Activated CD8-positive, alpha-beta T cell treated with anti-CD3 and anti-CD28 coated beads, Interleukin-2, amount 10 ng/mL, durations not matched to agents 7 days and 5 days (primary cell): ENCODE data around the gene ECHDC1. TPM values are rescaled to one million over a fixed set of nuclear protein-coding genes. Genes with fewer than 3 reads are reported as not detected.
"Not testable (repeated sequence)": the region's sequence is repeated elsewhere in the genome, so short reads cannot be mapped to it uniquely, and the experiment has no call there.

Source experiments
- ATAC-seq: fragments of 150-1000 bp; cut with Tn5 transposase; one replicate; pipeline ENCODE4 v1.10.0; 2021; ENCODE audit warnings: moderate library complexity
- CTCF ChIA-PET: fragments of 350-600 bp; sonication (Branson Sonifier 250); formaldehyde crosslinking; loops from one replicate; lab custom pipeline; 2021; ENCODE audit warnings: antibody characterized with exemption; lab: Charles Lee
- POLR2A ChIA-PET: fragments of 350-600 bp; sonication (Branson Sonifier 250); formaldehyde crosslinking; loops from one replicate; lab custom pipeline; 2021; ENCODE audit warnings: antibody characterized with exemption; lab: Charles Lee
- DNase-seq: peaks from one replicate; pipeline ENCODE4 v3.0.0-alpha.2; 2020
- H3K27ac Mint-ChIP-seq: one replicate; pipeline ENCODE4 v1.8.0; 2021; ENCODE audit warnings: mild to moderate bottlenecking, mixed read lengths
- H3K27me3 Mint-ChIP-seq: one replicate; pipeline ENCODE4 v1.8.0; 2021; ENCODE audit warnings: low read depth, mixed read lengths
- H3K36me3 Mint-ChIP-seq: one replicate; pipeline ENCODE4 v1.8.0; 2021; ENCODE audit warnings: low read depth, mixed read lengths
- H3K4me1 Mint-ChIP-seq: one replicate; pipeline ENCODE4 v1.8.0; 2021; ENCODE audit warnings: low read depth, mixed read lengths
- H3K4me3 Mint-ChIP-seq: one replicate; pipeline ENCODE4 v1.8.0; 2021; ENCODE audit warnings: mild to moderate bottlenecking, mixed read lengths
- H3K9me3 Mint-ChIP-seq: one replicate; pipeline ENCODE4 v1.8.0; 2022; ENCODE audit warnings: mixed read lengths; ENCODE audit not compliant: insufficient read depth
- total RNA-seq, 2 experiments: library from RNA; stranded (reverse); gene quantifications; one replicate each; pipeline ENCODE4 v1.2.3, GENCODE V29; 2021

Gene ECHDC1
- total RNA-seq, 2 experiments from 2014 or later, result 44.0 to 47.1 TPM

DNA sequence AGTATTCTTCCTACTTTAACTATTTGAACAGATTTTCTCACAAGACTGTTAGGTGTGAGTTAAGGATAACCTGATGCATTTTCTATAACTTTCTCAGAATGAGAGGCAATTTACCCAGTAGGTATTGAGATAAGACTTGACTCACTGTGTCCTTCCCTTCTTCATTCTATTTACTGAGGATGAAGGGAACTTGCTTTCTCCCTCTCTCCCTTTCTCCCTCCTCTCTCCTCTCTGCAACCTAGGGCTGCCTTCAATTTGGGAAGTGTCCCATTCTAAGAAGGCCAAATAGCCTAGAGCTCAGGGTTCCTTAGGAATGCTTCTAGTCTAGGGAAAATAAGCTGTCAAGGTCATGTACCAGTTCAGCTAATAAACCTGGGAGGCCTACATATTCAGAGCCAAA lies 3.2 kb downstream of the ECHDC1 start:
- ChIA-PET POLR2A (no interaction called here), CTCF (interaction anchor here (2.9 kb wide), 1 partner anchor 73 kb away, joined by 12 read pairs; the partner anchor contains the start of gene RNF146)
- no peak overlapping the region for H3K4me3 Mint-ChIP-seq
- H3K9me3 Mint-ChIP-seq, result no peaks in the 10 kb centered on the region
- no peak overlapping the region for H3K27ac Mint-ChIP-seq
- no peak for ATAC-seq
- DNase-seq, result no peak
- H3K36me3 Mint-ChIP-seq, result peaks cover 3% of the 10 kb centered on the region
- H3K4me1 Mint-ChIP-seq, result no peaks in the 10 kb centered on the region
- H3K27me3 Mint-ChIP-seq, result no peaks in the 10 kb centered on the region

DNA sequence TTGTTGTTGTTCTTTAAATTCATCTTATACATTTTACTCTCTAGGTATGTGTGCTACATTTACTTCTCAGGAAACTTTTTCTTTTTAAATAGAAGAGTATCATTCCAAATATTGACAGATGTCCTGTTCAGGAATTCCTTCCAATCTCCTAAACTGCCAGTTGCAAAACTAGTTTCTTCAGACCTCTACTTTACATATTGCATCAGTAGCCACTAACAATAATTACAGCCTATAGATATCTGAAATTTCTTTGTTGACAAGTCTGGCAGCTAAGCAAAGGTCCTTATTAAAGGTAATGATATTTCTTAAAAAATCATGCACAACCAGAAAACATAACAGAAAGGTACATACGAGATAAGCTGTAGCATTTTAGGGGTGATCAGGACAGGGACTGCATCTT lies 4.5 kb downstream of the ECHDC1 start:
- Mint-ChIP-seq H3K36me3 (peaks cover 3% of the 10 kb centered on the region), H3K4me1 (no peaks in the 10 kb centered on the region)
- CTCF ChIA-PET, result interaction anchor here (1.1 to 1.8 kb wide), 2 partner anchors 72 to 178 kb away, joined by 4 to 5 read pairs; partner anchors contain the start of gene RNF146

GRCh38 chr6:127332383-127332961 lies 10.9 kb downstream of the ECHDC1 start:
- H3K27me3 Mint-ChIP-seq, result no peaks in the 10 kb centered on the region
- CTCF ChIA-PET, result interaction anchor here (0.7 to 2.3 kb wide), 3 partner anchors 9 to 184 kb away, joined by 3 to 11 read pairs (median 7); partner anchors contain the start of gene ECHDC1
- DNase-seq, result no peak

More for the DNA sequence above, 4.5 kb downstream of the ECHDC1 start:
- Mint-ChIP-seq H3K27me3 (no peaks in the 10 kb centered on the region), H3K4me3 (no peak overlapping the region), H3K9me3 (no peaks in the 10 kb centered on the region), H3K27ac (no peak overlapping the region)
- POLR2A ChIA-PET, result no interaction called here
- DNase-seq, result no peak
- no peak for ATAC-seq

DNA sequence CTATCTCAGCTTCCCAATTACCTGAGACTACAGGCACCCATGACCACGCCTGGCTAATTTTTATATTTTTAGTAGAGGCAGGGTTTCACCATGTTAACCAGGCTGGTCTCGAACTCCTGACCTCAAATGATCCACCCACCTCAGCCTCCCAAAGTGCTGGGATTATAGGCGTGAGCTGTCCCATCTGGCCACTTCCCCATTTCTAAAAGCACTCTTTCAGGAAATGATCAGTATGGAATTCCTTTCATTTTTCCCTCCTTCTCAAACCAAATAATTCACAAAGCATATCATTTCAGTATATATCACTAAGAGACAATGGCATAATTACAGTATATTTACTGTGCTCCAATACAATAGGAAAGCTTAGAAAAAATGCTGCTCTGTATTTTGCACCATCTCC lies 12.2 kb downstream of the ECHDC1 start:
- H3K27me3 Mint-ChIP-seq, H3K4me1 Mint-ChIP-seq, POLR2A ChIA-PET, H3K27ac Mint-ChIP-seq, DNase-seq, H3K9me3 Mint-ChIP-seq, H3K4me3 Mint-ChIP-seq, ATAC-seq: not testable (repeated sequence)
- CTCF ChIA-PET, result interaction anchor here (0.6 to 1.3 kb wide), 2 partner anchors 16 to 29 kb away, joined by 3 to 4 read pairs; no protein-coding TSS in a partner anchor
- peaks cover 12% of the 10 kb centered on the region for H3K36me3 Mint-ChIP-seq

More at GRCh38 chr6:127332383-127332961, 10.9 kb downstream of the ECHDC1 start:
- Mint-ChIP-seq H3K4me3 (no peak overlapping the region), H3K36me3 (peaks cover 8% of the 10 kb centered on the region), H3K9me3 (no peaks in the 10 kb centered on the region), H3K27ac (no peak overlapping the region), H3K4me1 (peaks cover 4% of the 10 kb centered on the region)
- POLR2A ChIA-PET, result interaction anchor here (0.8 kb wide), 1 partner anchor 11 kb away, joined by 3 read pairs; the partner anchor contains the start of gene ECHDC1
- no peak for ATAC-seq

DNA sequence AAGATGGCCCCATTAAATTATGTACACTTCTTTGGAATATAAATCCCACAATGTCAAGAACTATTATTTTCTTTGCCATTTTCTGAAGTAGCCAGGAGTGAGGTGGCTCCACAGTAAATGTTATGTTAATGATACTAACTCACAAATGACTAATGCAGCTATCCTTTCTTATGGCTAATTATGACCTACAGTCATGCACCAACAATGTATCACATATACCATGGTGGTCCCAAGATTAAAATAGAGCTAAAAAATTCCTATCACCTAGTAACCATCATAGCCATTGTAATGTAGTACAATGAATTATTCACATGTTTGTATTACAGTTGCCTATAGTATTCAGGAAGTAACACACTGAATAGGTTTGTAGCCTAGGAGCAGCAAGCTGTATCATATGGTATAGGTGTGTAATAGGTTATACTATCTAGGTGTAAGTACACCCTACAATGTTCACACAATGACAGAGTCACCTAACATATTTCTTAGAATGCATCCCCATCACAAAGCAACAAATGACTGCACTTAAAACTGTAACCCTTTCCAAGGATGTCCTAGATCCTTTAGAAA lies 15.3 kb downstream of the ECHDC1 start:
- no peak for ATAC-seq
- peaks cover 4% of the 10 kb centered on the region for H3K4me1 Mint-ChIP-seq
- no peaks in the 10 kb centered on the region for H3K9me3 Mint-ChIP-seq
- H3K27me3 Mint-ChIP-seq, result no peaks in the 10 kb centered on the region
- CTCF ChIA-PET, result no interaction called here
- POLR2A ChIA-PET, result no interaction called here
- DNase-seq, result no peak
- no peak overlapping the region for H3K27ac Mint-ChIP-seq
- H3K36me3 Mint-ChIP-seq, result peaks cover 27% of the 10 kb centered on the region
- no peak overlapping the region for H3K4me3 Mint-ChIP-seq

GRCh38 chr6:127319686-127320085 lies 23.7 kb downstream of the ECHDC1 start:
- Mint-ChIP-seq H3K27ac (no peak overlapping the region), H3K4me1 (peaks cover 2% of the 10 kb centered on the region), H3K36me3 (peaks cover 26% of the 10 kb centered on the region), H3K9me3 (no peaks in the 10 kb centered on the region), H3K27me3 (no peaks in the 10 kb centered on the region), H3K4me3 (no peak overlapping the region)
- CTCF ChIA-PET, result interaction anchor here (1.1 kb wide), 1 partner anchor 146 kb away, joined by 3 read pairs; no protein-coding TSS in a partner anchor
- DNase-seq, result no peak
- no peak for ATAC-seq
- POLR2A ChIA-PET, result interaction anchor here (0.5 kb wide), 1 partner anchor 20 kb away, joined by 3 read pairs; no protein-coding TSS in a partner anchor

DNA sequence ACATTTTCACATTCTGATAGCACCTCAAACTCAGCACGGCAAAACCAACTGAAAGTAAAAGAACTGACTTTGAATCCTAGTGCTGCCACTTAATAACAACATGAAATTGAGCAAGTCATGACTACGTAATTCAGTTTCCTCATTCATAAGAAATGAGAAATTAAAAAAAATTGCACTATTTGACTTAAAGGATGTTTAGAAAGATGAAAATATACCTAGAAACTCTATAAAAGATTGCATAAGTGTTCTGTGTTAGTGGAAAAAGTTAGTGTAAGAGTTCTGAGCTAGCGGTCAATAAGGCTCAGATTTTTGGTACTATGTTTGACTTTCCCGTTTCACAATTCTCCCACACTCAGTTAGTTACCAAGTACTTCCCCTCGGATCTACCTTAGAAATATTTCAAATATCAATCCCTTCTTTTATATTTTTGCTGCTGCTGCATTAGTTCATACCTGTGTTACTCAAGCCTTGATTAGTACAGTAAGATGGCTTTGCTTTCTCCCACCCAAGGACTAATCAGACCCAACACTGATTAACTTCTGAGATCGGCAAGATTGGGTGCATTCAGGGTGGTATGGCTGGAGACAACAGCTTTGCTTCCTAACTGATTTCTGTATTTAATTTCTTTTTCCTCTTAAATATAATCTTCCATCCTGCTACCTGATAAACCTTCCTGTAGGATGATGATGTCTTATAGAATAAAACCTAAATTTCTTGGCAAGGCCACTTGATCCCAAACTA lies 25.9 kb downstream of the ECHDC1 start:
- H3K27me3 Mint-ChIP-seq, result no peaks in the 10 kb centered on the region

GRCh38 chr6:127305741-127306140 lies 37.7 kb downstream of the ECHDC1 start:
- Mint-ChIP-seq H3K27me3 (no peaks in the 10 kb centered on the region), H3K4me3 (no peak overlapping the region), H3K4me1 (peaks cover 5% of the 10 kb centered on the region), H3K9me3 (peaks cover 14% of the 10 kb centered on the region), H3K36me3 (peaks cover 42% of the 10 kb centered on the region), H3K27ac (no peak overlapping the region)
- POLR2A ChIA-PET, result no interaction called here
- DNase-seq (no peak), ATAC-seq (no peak)
- CTCF ChIA-PET, result interaction anchor here (1.9 to 2.8 kb wide), 2 partner anchors 115 to 155 kb away, joined by 4 to 11 read pairs; no protein-coding TSS in a partner anchor

More for the DNA sequence above, 25.9 kb downstream of the ECHDC1 start:
- H3K4me3 Mint-ChIP-seq, result no peak overlapping the region
- H3K36me3 Mint-ChIP-seq, result peaks cover 25% of the 10 kb centered on the region
- ChIA-PET POLR2A (no interaction called here), CTCF (interaction anchor here (1.9 kb wide), 1 partner anchor 14 kb away, joined by 5 read pairs; no protein-coding TSS in a partner anchor)
- peaks cover 2% of the 10 kb centered on the region for H3K4me1 Mint-ChIP-seq
- DNase-seq (no peak), ATAC-seq (no peak)
- H3K9me3 Mint-ChIP-seq, result no peaks in the 10 kb centered on the region
- no peak overlapping the region for H3K27ac Mint-ChIP-seq

DNA sequence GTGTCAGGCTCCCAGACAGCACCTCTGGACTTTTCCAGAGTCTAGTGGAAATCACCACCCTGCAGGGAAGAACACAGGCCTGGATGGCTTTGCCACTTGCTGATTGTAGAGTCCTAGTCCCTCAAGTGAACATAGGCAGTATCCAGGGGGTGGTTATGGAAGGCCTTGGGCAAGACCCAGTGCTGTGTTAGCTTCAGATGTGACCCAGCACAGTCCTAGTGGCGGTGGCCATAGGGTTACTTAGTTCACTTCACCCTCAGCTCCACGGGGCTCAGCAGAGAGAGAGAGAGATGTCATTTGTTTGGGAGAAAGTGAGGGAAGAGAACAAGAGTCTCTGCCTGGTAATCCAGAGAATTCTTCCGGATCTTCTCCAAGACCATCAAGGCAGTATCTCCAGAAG lies 39.5 kb downstream of the ECHDC1 start:
- DNase-seq (no peak), ATAC-seq (no peak)
- Mint-ChIP-seq H3K9me3 (peaks cover 14% of the 10 kb centered on the region), H3K27ac (no peak overlapping the region), H3K4me1 (peaks cover 5% of the 10 kb centered on the region), H3K27me3 (no peaks in the 10 kb centered on the region), H3K4me3 (no peak overlapping the region), H3K36me3 (peaks cover 26% of the 10 kb centered on the region)
- POLR2A ChIA-PET, result interaction anchor here (0.7 kb wide), 1 partner anchor 1024 kb away, joined by 3 read pairs; no protein-coding TSS in a partner anchor
- CTCF ChIA-PET, result interaction anchor here (0.7 to 2.8 kb wide), 13 partner anchors 10 to 245 kb away, joined by 3 to 15 read pairs (median 4); partner anchors contain the start of gene RNF146

- H3K27ac Mint-ChIP-seq, result no peak overlapping the region
- no peak for ATAC-seq
These were observed 40.4 kb downstream of the ECHDC1 start for GRCh38 chr6:127302728-127303660.

More at GRCh38 chr6:127302728-127303660, 40.4 kb downstream of the ECHDC1 start:
- peak; percentile 59 for DNase-seq
- Mint-ChIP-seq H3K27me3 (no peaks in the 10 kb centered on the region), H3K4me1 (peaks cover 5% of the 10 kb centered on the region), H3K36me3 (peaks cover 17% of the 10 kb centered on the region), H3K4me3 (no peak overlapping the region), H3K9me3 (peaks cover 5% of the 10 kb centered on the region)
- ChIA-PET CTCF (interaction anchor here (0.7 to 3.2 kb wide), 20 partner anchors 11 to 246 kb away, joined by 3 to 24 read pairs (median 6); partner anchors contain the start of gene RNF146), POLR2A (no interaction called here)
